PC-3 (cell line): ENCODE results near the gene EPG5.
"Not testable (repeated sequence)": the region's sequence is repeated elsewhere in the genome, so short reads cannot be mapped to it uniquely, and the experiment has no call there.

Source experiments
- EZH2 ChIP-seq: fragments of 300-600 bp; sonication (generic); IDR thresholded peaks from one replicate; pipeline ENCODE4 v1.6.1; 2017; ENCODE audit warnings: antibody characterized with exemption, mild to moderate bottlenecking, low read length; ENCODE audit not compliant: unreplicated experiment
- EZH2phosphoT487 ChIP-seq: fragments of 300-600 bp; sonication (generic); IDR thresholded peaks from 2 replicates; pipeline ENCODE4 v1.6.1; 2018; ENCODE audit warnings: mild to moderate bottlenecking, antibody characterized with exemption, low read length, borderline replicate concordance
- TF ChIP-seq, protein P1 (sequence below): fragments of 300-600 bp; sonication (generic); conservative IDR thresholded peaks from 2 replicates; pipeline ENCODE4 v1.5.1; 2017; ENCODE audit warnings: antibody characterized with exemption, low read depth, mild to moderate bottlenecking, low read length

DNA sequence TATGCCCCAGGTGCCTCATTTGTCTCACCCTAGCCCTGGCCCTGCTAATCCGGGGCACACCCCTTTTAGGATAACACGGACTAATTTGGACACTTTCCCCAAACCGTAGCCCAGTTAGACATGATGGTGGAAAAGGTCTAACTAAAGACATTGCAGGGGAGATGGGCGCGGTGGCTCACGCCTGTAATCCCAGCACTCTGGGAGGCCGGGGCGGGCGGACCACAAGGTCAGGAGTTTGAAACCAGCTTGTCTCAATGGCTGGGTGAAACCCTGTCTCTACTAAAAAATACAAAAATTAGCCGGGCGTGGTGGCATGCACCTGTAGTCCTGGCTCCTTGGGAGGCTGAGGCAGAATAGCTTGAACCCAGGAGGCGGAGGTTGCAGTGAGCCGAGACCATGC is 118.5 kb downstream of the EPG5 start:
- TF ChIP-seq, protein P1, sequence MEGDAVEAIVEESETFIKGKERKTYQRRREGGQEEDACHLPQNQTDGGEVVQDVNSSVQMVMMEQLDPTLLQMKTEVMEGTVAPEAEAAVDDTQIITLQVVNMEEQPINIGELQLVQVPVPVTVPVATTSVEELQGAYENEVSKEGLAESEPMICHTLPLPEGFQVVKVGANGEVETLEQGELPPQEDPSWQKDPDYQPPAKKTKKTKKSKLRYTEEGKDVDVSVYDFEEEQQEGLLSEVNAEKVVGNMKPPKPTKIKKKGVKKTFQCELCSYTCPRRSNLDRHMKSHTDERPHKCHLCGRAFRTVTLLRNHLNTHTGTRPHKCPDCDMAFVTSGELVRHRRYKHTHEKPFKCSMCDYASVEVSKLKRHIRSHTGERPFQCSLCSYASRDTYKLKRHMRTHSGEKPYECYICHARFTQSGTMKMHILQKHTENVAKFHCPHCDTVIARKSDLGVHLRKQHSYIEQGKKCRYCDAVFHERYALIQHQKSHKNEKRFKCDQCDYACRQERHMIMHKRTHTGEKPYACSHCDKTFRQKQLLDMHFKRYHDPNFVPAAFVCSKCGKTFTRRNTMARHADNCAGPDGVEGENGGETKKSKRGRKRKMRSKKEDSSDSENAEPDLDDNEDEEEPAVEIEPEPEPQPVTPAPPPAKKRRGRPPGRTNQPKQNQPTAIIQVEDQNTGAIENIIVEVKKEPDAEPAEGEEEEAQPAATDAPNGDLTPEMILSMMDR: not testable (repeated sequence)
- TF ChIP-seq EZH2phosphoT487, EZH2: not testable (repeated sequence)
